Activated CD8-positive, alpha-beta memory T cell treated with anti-CD3 and anti-CD28 coated beads, Interleukin-2, amount 50 U/mL, for 1 hour (primary cell): ENCODE data around the gene POSTN.

ENCODE experiments used
- DNase-seq: peaks from one replicate; pipeline ENCODE4 v3.0.0-alpha.2; 2020; ENCODE audit errors: extremely low read depth

POSTN gene, protein sequence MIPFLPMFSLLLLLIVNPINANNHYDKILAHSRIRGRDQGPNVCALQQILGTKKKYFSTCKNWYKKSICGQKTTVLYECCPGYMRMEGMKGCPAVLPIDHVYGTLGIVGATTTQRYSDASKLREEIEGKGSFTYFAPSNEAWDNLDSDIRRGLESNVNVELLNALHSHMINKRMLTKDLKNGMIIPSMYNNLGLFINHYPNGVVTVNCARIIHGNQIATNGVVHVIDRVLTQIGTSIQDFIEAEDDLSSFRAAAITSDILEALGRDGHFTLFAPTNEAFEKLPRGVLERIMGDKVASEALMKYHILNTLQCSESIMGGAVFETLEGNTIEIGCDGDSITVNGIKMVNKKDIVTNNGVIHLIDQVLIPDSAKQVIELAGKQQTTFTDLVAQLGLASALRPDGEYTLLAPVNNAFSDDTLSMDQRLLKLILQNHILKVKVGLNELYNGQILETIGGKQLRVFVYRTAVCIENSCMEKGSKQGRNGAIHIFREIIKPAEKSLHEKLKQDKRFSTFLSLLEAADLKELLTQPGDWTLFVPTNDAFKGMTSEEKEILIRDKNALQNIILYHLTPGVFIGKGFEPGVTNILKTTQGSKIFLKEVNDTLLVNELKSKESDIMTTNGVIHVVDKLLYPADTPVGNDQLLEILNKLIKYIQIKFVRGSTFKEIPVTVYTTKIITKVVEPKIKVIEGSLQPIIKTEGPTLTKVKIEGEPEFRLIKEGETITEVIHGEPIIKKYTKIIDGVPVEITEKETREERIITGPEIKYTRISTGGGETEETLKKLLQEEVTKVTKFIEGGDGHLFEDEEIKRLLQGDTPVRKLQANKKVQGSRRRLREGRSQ

DNA sequence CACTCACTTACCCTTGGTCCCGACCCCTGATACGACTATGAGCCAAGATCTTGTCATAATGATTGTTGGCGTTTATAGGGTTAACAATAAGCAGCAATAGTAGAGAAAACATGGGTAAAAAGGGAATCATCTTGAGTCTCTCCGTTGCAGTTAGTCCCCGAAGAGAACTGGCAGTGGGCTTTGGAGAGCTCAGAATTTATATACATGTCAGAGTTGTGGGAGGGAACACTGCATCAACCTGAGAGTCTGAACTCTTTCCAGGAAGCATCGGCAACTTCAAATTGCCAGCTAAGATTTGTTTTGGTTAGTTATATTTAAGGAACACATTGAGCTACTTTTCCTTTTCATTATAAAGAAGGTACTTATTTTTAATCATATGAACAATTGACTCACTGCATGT, at the start of gene POSTN:
TSS of gene POSTN (minus strand) at position 172 of the 400 bp plus-strand sequence. CDS start at position 130, 42 bp downstream.
- no peak for DNase-seq

DNA sequence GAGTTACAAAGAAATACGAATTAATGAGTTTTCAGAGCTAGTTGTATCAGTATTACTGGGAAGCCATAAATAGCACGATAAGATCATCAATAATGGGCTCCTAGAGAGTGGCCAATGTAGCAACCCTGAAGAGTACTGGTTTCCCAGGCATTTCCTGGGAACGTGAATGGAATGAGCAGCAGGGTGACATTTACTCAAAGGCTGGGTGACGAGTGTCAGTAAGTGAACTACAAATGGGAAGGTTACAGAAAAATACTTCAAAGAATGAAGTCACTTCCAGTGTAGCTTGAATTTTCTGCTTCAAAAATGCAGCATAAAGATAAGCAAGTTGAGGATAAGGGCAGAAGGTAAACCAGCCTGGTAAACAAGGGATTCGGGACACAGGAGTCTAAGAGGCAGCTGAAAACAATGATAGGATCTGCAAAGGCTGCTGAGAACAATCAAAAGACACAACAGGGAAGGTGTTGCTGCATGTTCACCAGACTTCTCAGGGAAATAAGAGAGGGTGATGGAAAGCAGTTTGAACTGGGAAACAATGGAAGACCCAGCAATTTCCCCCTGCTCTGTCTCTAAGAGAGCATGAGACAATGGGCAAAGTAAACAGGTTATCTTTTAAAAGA, 48.6 kb upstream of the POSTN start:
- DNase-seq = no peak

DNA sequence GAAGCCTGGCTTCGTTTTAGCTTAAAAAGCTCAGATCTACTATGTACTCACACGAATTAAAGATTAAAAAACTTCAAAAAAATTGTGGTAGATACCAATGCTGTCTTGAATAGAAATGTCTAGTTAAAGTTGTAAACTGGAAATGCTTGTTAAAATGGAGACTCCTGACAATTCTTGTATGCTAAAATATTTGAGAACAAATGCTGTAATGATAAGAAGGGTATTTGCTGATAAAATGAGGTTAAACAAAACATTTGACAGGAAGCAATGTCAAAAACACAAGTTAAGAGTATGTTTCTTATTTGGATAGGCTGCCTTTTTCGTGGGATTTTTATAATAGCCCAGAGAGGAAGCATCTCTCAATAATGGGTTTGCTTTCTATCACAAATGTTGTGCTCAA, 48.0 kb upstream of the POSTN start:
- no peak for DNase-seq

DNA sequence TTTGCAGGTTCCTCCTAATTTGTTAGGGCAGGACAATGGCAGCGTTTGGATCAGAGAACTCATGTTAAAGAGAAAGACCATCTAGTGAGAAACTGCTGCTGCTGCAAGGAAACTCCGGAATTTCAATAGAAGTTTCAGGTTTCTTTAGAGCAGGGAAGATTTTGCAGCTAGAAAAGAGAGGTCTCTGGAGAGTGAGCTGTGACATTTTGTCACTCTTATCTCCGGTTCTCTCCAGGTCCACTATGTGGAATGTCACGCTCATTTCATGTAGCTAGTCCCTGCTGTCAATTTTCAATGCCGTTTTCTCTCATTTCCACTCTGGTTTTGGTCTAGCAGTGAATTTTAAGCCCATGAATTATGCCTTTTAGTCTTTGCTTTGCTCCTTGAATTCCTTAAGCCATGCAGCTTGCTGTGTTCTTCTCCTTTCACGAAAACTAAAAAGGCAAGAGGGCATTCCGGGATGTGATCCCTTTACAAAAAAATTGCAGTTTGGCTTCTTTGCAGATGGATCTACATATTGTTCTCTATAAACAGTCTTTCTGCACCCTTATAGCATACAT, 46.7 kb upstream of the POSTN start:
- no peak for DNase-seq

- DNase-seq = no peak
These were observed 42.8 kb upstream of the POSTN start for GRCh38 chr13:37641391-37641790.

DNA sequence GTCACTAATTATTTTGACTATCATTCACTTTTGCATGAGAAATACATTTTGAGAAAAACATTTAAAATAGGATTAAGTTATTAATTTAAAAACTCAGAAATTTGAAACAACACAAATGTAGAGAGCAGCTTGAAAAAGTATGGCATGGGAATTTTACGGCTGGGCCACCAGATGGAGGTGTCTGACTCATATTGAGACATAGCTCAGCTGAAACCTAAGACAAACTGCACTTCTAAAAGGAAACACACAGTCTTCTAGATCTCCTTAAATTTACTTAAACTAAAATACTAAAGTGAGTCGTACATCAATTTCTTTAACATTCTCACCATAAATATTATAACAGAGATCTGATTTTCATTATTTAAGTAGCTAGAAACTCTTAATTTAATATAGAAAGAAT, 41.9 kb upstream of the POSTN start:
- DNase-seq = no peak

DNA sequence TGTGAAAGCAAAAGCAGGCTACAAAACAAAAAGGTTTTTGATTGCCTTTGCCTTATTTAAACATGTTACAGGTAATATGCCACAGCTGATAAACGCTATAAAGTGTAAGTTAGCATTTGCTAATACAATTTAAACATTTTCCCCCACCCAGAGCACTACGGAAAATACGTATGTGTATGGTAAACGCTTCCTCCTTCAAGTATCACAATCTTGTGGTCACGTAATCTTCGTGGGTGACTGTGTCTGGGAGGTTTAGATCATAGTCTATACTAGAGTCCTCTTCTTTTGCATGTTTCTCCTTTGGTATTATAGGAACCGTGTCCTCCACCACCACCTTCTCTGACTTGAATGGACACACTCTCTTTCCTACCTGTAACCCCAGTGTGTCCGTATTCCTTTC, 38.1 kb upstream of the POSTN start:
- DNase-seq = no peak

GRCh38 chr13:37632294-37632693, 33.7 kb upstream of the POSTN start:
- DNase-seq = no peak

- no peak for DNase-seq
These were observed 28.9 kb upstream of the POSTN start for GRCh38 chr13:37627428-37627827.

DNA sequence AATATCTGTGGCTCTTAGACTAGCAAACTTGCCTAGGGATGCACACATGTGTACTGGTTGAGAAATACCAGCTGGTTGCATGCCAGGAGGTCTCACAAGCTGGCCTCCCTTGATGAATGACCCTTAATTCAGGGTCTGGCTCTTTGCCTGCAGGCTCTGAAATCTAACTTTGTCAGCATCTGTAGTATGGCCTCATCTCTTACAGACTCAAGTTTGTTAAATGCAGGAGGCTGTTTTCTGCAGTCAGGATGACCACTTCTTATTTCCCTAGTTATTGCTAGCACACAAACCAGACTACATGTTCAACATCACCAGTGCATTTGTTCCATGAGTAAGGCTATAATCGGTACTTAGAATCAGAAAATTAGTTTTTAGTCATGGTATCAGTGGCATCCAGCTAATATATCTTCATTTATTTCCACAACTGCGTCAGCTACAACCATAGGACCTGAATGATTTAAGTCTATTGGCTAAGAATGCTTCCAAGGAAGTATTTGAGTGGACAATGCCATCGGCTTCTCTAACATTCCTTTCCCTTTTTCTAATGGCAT, 23.3 kb upstream of the POSTN start:
- no peak for DNase-seq

GRCh38 chr13:37618554-37618953, 20.0 kb upstream of the POSTN start:
- no peak for DNase-seq

- DNase-seq = no peak
These were observed 18.6 kb upstream of the POSTN start for GRCh38 chr13:37617173-37617572.

DNA sequence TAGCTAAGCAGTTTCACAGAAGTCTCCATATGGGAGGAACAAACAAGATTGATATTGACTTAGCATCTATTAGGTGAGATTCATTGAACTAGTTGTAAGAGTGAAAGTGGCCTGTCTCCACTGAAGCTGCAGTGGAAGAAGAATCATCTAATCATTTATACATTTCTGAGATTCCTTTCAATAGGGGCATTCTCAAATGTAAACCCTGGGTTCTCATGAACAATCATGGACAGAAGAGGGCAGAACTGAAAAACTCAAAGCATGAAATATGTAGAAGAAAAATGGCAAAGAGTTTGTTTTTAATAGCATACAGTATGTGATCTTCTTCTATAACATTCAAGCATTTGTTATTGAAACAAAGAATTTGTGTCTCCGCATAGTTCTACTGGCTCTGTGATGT, 17.6 kb upstream of the POSTN start:
- DNase-seq = no peak

GRCh38 chr13:37615276-37615675, 16.7 kb upstream of the POSTN start:
- no peak for DNase-seq

DNA sequence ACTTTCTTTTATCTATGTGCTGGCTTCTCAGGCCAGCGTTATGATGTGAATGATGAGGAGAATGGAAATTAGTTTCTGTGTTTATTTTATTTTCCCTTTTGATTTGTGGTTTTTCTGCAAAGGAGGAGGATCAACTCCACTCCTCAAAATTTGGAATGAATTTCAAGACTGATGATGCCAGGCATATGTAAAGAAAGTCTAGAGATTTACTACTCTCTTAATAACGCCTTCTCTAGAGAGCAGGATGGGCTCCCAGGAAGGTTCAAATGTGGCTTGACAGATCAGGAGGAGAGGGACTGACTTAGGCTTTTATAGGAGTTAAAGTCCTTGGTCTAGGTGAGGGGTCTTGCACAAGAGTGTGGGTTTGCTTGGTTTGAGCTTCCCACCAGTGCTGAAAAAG, 15.1 kb upstream of the POSTN start:
- DNase-seq = no peak

DNA sequence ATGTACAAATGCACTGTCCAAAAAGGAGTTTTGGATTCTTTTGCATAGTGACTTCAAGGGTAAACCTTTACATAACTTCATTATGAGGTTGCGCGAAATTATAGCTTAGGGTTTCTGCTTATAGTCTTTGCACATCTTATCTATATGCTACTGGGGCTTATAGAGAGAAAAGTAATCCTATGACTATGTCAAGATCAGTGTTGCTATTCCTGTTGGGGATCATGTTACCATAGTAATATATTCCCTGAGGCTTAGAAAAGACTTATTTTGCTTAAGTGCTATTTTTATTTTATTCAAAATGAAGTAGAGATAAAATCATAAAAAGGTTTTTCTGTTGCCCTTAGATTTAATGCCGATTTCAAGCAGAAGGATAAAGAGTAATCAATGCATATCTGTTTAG, 14.7 kb upstream of the POSTN start:
- no peak for DNase-seq

- DNase-seq = no peak
These were observed 10.3 kb upstream of the POSTN start for GRCh38 chr13:37608750-37609339.

DNA sequence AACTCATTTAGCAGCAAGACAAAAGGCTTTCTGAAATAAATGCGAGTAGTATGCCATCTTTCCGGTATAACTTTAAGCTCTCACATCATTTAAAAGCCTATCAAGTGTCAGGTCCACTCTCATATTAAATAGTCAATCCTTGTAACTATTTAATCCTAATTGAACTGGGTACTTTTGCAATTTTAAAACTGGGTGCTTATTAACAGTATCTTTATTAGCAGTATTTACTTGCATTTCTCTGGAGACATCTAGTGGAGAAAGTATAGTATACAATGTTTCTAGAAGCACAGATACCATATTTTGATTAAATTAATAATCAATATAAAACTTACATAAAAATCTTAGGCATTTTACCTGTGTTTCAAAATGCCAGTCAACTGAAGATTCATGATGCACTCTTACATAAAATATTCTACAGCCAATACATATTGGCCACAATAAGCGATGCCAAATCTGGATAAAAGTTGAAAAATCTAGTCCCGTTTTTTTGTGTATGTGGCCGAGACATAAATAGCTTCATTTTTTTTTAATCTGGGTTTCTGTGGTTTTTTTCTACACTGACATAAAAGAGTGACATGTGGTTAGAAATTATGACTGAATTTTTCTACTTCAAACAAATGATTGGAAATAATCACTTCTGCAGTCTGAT, 4.3 kb upstream of the POSTN start:
- no peak for DNase-seq

GRCh38 chr13:37601648-37602440, 3.3 kb upstream of the POSTN start:
- no peak for DNase-seq

DNA sequence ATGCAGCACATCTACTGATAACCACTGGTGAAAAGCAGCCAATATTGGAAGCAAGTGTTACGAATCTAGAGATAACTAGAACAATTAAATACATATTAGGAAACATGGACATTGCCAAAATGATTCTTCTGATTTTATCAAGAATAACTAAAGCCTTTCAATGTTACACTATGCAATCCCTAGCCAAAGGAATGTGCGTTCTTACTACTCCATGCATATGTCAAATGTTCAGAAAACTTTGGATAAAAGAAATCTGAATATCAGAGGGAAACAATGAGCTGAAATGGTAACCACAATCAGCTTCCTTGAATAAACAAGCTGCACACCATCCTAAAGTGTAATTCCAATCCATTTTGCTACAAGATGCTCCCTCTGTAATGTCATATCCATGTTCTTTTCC, 951 bp upstream of the POSTN start:
- DNase-seq = no peak
